Cerebellar cortex (tissue), 1 donor: Measurements from ENCODE around the gene DHRSX.
"Not testable (repeated sequence)": the region's sequence is repeated elsewhere in the genome, so short reads cannot be mapped to it uniquely, and the experiment has no call there.

Experiments used
- DNase-seq: peaks from one replicate; pipeline ENCODE4 v3.0.0-alpha.2; 2015; ENCODE audit warnings: low spot score

The DHRSX gene

DNA sequence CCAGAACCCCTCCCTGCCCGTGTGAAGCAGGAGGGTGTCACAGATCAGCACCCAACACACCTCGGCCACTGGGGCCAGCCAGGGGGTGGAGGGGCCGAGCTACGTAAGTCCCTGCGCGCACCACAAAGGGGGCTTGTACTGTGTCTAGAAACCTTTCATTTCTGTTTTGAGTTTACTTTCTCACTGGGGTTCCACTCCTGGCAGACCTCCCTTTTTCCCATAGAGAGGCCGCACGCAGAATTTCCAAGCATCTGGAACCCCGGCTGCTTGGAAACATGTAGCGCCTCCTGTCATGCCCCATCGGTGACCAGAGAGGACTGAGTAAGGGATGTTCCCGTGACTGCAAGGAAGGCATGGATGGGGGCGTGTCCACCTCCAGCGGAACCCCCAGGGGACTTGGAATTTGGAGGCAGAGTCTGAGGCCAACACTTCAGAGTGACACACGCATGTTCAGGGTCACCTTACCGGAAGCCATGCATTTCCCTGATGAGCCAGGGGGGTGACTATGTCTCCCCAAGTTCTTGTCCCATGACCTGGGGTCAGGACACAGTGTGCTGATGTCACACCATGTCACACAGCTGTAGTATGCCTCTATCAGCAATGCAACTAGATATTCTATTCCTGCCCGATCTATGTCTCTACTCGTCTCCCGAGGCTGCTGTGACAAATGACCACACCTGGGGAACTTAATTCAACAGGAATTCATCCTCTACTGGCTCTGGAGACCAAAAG lies 105.3 kb downstream of the DHRSX start:
- no peak for DNase-seq

DNA sequence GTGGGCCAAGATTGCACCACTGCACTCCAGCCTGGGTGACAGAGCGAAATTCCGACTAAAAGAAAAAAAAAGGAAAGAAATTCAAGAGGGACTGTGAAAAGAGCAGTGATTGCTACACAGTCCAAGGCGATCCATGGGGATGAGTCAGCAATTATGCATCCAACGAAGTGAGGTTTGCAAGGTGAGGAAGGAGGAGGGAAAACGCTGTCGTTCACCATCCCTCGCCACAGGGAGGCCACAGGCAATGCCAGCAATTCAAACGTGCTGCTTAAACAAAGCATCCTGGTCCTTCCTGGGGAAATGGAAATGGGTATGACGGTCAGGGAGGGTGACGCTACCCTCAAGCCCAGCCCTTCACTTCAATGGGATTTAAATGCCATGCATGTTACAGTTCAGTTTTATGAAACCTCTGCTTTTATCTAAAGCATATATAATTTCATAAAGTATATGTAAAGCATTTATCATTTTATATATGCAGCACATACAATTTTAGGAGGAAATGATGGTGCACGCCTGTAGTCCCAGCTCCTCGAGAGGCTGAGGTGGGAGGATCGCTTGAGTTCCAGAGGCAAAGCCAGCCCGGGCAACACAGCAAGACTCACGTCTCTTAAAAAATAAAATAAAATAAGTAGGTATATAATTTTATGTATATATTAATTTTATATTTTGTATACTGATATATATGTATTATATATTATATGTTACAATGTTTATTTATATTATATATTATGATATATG lies 108.7 kb downstream of the DHRSX start:
- DNase-seq = no peak

GRCh38 chrX:2390754-2391153 lies 110.0 kb downstream of the DHRSX start:
- no peak for DNase-seq

DNA sequence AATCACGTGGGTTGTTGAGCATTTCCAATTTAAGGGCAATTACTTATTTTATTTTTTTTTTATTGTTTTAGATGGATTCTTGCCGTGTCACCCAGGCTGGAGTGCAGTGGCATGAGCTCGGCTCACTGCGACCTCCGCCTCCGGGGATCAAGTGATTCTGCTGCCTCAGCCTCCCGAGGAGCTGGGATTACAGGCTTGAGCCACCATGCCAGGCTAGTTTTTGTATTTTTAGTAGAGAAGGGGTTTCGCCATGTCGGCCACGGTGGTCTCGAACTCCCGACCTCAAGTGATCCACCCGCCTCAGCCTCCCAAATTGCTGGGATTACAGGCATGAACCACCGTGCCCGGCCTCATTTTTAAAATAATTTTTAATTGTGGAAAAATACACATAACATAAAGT lies 111.0 kb downstream of the DHRSX start:
- not testable (repeated sequence) for DNase-seq

DNA sequence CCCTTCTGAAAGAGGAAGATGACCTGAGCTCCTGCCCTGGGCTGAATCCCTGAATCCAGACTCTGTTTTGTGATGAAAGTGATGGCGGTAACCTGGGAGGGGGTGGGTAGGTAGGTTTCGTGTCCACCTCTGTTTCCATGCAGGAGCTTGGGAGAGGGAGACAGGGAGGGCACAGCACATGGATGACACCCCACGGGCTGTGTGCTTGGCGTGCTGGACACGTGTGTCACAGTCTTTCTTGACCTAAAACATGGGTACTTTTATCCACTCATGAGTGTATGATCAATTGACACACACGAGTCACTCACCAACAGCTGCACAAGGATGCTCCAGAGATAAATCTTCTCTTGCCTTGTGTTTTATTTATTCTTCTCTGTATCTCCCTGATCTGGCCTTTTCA lies 111.5 kb downstream of the DHRSX start:
- DNase-seq = no peak

DNA sequence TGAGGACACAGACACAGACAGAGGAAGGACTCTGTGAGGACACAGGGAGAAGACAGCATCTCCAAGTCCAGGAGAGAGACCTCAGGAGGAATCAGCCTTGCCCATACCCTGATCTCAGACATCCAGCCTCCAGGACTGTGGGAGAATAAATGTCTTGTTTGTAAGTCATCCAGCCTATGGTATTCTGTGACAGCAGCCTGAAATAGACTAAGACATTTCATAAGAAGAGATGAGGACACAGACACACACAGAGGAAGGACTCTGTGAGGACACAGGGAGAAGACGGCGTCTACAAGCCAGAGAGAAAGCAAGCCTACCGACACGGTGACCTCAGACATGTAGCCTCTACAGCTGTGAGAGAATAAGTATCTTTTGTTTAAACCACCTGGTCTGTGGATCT lies 112.1 kb downstream of the DHRSX start:
- no peak for DNase-seq

GRCh38 chrX:2387614-2388239 lies 113.0 kb downstream of the DHRSX start:
- DNase-seq = no peak

GRCh38 chrX:2385224-2385623 lies 115.6 kb downstream of the DHRSX start:
- DNase-seq = no peak

DNA sequence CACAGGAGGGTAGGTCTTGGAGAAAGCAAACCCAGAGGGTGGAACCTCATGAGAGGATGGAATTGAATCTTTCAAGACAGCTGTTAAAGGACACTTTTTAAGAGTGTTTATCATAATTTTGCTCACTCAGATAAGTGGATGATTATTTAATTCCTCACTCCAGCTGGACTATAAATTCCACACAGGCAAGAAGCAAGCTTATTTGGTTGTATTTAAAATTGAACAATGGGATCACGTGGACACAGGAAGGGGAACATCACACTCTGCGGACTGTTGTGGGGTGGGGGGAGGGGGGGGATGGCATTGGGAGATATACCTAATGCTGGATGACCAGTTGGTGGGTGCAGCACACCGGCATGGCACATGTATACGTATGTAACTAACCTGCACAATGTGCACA lies 116.3 kb downstream of the DHRSX start:
- DNase-seq = no peak

DNA sequence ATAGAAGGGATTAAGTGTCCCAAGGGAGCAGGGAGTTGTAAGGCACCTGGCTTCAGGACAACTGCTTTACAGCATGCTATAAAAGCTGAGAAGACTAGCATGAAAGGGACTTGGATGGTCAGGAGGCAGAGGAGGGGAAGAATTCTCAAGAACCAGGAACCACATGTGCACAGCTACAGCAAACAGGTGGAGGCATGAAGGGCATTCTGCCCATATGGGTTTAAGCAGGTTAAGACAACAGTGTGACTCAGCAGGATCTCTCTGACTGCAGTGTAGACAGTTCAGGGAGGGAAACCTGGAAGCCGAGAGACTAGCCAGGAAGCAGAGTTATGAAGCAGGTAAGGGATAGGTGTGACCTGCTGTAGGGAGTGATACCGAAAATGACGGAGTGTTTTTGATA lies 117.0 kb downstream of the DHRSX start:
- no peak for DNase-seq

DNA sequence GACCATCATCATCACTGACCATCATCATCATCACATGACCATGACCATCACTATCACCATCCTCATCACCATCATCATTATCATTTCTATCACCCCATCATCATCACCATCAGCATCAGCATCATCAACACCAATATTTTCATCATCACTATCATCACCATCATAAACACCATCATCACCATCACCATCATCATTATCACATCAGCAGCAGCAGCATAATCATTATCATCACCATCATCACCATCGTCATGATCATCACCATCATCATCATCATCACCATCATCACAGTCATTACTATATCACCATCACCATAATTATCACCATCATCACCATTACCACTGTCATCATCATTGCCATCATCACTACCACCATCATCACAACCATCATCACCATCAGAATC lies 117.6 kb downstream of the DHRSX start:
- no peak for DNase-seq

- not testable (repeated sequence) for DNase-seq
Observed at GRCh38 chrX:2382433-2383048, 118.2 kb downstream of the DHRSX start.

DNA sequence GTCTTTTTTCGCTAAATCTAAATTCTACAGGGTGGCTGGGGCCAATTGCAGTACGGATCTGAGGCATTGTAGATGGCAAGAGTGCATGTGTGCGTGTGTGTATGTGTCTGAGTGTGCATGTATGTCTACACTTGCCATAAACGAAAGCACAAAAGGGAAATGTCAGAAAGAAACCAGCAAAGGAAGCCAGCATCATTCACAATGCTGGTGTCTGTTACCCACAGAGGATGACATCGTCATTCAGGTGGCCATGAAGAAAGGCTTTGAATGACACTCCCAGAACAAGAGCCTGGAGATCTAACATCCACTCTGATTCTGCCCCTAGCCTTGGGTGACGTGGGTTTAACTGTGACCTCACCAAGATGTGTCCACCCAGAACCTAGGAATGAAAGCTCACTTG lies 124.6 kb downstream of the DHRSX start:
- no peak for DNase-seq

DNA sequence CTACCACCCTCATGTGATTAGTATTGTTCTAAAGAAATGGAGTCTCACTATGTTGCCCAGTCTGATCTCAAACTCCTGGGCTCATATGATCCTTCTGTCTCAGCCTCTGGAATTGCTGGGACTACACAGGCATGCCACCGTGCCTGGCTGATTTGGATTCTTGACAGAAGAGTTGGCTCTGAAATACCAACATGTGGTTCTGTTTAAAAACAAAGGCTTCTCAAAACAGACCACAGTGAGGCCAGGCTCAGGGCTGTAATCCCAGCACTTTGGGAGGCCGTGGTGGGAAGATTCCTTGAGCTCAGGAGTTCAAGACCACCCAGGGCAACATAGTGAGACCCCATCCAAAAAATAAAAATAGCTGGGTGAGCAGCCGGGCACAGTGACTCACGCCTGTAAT lies 126.7 kb downstream of the DHRSX start:
- no peak for DNase-seq

DNA sequence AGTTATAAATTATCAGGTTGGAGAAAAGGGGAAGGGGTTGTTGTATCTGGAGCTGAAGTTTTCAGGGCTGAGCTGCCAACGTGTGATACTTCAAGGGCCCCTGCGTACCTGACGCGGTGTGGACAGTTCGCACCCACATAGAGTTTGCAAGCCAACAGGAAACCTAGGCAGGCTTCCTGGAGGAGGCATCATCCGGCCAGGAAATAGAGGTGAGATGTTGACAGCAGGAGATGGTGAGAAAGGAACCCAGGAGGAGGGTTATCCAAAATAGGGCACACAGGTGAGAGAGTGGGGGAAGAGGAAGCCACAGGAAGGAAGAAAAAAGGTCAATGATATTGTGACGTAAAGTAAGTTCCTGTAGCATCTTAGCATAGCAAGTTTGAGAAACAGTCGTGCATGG lies 127.2 kb downstream of the DHRSX start:
- no peak for DNase-seq

- no peak for DNase-seq
Observed at GRCh38 chrX:2371026-2371711, 129.6 kb downstream of the DHRSX start.

GRCh38 chrX:2370456-2370855 lies 130.3 kb downstream of the DHRSX start:
- DNase-seq = no peak

DNA sequence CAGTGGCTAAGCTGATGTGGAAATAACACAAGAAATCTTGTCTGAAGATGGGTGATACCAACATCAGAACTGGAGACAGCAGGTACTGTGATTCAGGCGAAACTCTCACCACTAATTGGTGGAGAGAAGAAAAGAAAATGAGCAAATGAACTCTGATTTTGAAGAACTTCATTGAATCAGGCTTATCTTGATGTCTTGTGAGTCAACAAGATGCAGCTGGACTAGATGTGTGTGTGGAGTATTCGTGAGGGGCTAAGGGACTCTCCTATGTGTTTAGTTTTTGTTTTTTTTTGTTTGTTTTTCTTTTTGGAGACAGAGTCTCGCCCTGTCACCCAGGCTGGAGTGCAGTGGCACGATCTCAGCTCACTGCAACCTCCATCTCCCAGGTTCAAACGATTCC lies 131.6 kb downstream of the DHRSX start:
- no peak for DNase-seq

DNA sequence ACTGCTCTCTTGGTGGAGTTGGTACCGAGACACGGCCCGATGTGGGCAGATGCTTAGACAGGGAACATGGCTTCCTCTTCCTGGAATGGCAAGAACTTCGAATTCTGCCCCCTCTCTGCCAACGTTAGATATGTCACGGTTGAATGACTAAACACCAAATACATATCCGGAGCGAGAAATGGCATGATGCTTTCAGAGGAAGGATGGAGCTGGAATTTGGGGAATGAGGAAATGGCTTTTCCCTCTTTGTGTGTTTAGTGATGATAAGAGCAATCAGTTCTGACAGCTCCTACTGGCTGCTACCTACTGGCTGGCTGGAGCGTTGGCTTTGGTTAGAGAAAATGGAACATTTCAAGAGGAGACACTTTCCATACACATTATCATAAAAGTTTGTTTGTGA lies 140.0 kb downstream of the DHRSX start:
- DNase-seq = no peak

- DNase-seq = not testable (repeated sequence)
Observed at GRCh38 chrX:2359522-2359921, 141.3 kb downstream of the DHRSX start.

DNA sequence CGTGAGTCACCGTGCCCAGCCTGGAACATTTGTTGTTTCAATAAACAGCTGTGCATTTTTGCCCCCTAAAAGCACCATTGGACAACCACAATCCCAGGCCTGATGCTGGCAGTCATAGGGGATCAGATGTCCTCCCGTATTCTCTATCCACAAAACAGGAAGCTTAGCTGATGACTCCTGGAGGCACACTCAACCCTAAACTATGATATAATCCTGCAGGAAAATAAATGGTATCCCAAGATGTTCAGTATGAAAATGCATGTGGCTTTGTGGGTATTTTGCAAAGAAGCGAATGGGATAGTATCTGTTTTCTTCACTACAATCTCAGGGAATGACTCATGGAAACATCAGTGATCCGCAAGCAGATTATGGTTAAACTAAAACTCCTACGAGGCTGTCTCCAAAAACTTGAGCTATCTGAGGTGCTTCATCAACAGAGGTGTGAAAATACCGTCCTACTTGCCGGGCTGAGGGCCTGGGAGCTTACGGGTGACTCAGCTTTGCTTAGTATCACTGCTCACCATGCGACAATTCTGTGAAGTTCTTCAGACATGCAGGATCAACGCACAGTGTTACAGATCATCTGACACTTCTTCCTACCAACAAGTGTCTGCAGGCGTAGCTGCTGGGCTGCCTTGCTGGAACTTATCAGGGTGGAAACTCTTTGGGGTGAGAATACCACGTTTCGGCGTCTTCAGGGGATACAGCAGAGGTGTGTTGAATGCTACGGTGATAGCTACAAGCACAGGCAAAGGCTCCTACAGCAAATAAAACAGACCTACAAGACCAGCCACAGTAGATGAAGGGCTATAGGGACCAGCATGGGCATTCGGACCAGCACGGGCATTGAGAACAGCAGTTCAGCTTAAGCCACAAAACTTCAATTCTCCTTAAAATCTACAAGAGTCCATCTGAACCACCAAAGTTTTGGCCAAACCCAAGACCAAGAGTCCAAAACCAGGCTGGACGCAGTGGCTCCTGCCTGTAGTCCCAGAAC lies 148.5 kb downstream of the DHRSX start:
- DNase-seq = no peak
